ENCODE data around the gene WWC1. TPM values are rescaled to one million over a fixed set of nuclear protein-coding genes. Genes with fewer than 3 reads are reported as not detected.

The WWC1 gene
- total and polyA plus RNA-seq, 4 donors, result 48.4 to 77.0 (median 56.2) TPM

DNA sequence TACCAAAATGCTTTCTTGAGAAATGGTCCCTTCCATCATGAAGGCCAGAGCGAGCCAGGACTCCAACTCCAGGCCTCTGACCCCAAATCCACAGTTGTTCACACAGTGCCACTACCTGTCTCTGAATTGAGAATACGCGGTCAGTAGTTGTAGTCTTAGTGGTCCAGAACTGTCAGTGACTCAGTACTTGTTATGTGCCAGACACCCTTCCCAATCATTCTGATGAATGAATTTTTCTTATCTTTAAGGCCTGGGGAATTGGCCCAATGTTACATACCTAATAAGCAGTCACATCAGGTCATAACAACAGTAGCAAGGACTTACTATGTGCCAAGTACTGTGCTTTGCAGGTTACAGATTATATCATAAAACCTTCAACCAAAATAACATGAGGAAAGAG, 122.2 kb downstream of the WWC1 start:
- DNase-seq, result no peak
- TF ChIP-seq, protein P1, sequence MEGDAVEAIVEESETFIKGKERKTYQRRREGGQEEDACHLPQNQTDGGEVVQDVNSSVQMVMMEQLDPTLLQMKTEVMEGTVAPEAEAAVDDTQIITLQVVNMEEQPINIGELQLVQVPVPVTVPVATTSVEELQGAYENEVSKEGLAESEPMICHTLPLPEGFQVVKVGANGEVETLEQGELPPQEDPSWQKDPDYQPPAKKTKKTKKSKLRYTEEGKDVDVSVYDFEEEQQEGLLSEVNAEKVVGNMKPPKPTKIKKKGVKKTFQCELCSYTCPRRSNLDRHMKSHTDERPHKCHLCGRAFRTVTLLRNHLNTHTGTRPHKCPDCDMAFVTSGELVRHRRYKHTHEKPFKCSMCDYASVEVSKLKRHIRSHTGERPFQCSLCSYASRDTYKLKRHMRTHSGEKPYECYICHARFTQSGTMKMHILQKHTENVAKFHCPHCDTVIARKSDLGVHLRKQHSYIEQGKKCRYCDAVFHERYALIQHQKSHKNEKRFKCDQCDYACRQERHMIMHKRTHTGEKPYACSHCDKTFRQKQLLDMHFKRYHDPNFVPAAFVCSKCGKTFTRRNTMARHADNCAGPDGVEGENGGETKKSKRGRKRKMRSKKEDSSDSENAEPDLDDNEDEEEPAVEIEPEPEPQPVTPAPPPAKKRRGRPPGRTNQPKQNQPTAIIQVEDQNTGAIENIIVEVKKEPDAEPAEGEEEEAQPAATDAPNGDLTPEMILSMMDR (IDR thresholded peaks at IDR 0.05; ENCODE audit: control extremely low read depth, extremely low read depth), result no peak

DNA sequence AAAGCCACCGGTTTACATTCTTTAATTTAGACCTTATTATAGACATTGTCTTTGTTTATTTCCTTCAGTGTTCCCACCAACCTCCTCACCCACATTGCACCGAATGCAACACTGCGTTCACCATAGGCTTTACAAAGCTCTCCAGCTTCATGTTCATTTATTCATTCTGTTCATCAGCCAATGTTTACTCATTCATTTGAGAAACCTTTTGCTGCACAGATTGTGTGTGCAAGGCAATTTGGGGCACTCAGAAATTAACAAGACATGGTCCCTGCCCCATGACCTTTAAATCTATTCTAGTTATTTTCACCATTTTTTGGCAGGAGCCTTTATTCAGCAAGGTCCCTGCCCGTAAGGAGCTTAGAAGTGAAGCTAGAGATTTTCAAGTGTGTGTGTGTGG, 124.0 kb downstream of the WWC1 start:
- Histone ChIP-seq H3K4me1 (ENCODE audit: control insufficient read depth in 5 of 5, insufficient read depth in 5 of 5, low read length in 5 of 5) (no peaks in the 10 kb centered on the region), H3K9me3 (ENCODE audit: control insufficient read depth in 4 of 4, insufficient read depth in 3 of 4, low read length in 3 of 4) (no peaks in the 10 kb centered on the region), H3K36me3 (ENCODE audit: control insufficient read depth in 4 of 4, insufficient read depth in 4 of 4, low read length in 4 of 4) (peaks cover 0 to 4% (median 0%) of the 10 kb centered on the region in 4 donors), H3K27me3 (ENCODE audit: control insufficient read depth in 3 of 3, insufficient read depth in 3 of 3, low read length in 2 of 3) (no peaks in the 10 kb centered on the region), H3K4me3 (no peak overlapping the region), H3K27ac (ENCODE audit: low read depth in 1 of 2, low read length in 1 of 2) (no peak overlapping the region), H3K9ac (ENCODE audit: insufficient read depth in 1 of 2, low read length in 2 of 2) (no peak overlapping the region)
- TF ChIP-seq, protein P1 (IDR thresholded peaks at IDR 0.05; ENCODE audit: control extremely low read depth, extremely low read depth), result no peak
- 84 to 87% methylated on average over 4 of the region's 4 CpGs for WGBS, 2 donors
- no peak for ATAC-seq (ENCODE audit: insufficient read depth, low FRiP score)
- DNase-seq, result no peak

More for the DNA sequence above, 122.2 kb downstream of the WWC1 start:
- no peak overlapping the region for H3K27ac ChIP-seq (ENCODE audit: low read depth in 1 of 2, low read length in 1 of 2)
- H3K27me3 ChIP-seq (ENCODE audit: control insufficient read depth in 3 of 3, insufficient read depth in 3 of 3, low read length in 2 of 3), result no peaks in the 10 kb centered on the region
- ATAC-seq (ENCODE audit: insufficient read depth, low FRiP score), result no peak
- no peak overlapping the region for H3K9ac ChIP-seq (ENCODE audit: insufficient read depth in 1 of 2, low read length in 2 of 2)
- no peak overlapping the region for H3K4me3 ChIP-seq
- H3K9me3 ChIP-seq (ENCODE audit: control insufficient read depth in 4 of 4, insufficient read depth in 3 of 4, low read length in 3 of 4), result no peaks in the 10 kb centered on the region
- H3K4me1 ChIP-seq (ENCODE audit: control insufficient read depth in 5 of 5, insufficient read depth in 5 of 5, low read length in 5 of 5), result no peaks in the 10 kb centered on the region
- WGBS, 2 donors, result 87 to 95% methylated on average over 3 of the region's 3 CpGs
- H3K36me3 ChIP-seq (ENCODE audit: control insufficient read depth in 4 of 4, insufficient read depth in 4 of 4, low read length in 4 of 4), result peaks cover 0 to 8% (median 0%) of the 10 kb centered on the region in 4 donors

DNA sequence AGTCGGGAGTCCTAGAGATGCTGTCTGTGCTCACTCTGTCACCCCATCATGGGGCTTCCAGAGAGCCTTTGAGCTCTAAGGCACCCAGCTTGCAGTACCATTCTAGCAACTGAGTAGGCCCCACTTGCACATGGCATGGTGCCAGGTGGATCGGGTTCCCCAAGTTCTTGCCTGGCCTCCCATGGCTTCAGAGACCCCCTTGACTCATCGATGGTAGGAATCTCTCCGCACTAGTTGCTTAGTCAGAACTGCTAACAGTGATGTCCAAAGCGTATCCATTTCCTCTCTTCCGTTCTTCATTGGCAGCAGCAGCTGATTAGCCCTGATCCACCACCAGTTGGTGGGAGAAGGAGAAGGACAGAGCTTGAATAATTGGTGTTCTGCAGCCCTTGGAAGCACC, 124.5 kb downstream of the WWC1 start:
- Histone ChIP-seq H3K4me3 (no peak overlapping the region), H3K9ac (ENCODE audit: insufficient read depth in 1 of 2, low read length in 2 of 2) (no peak overlapping the region), H3K36me3 (ENCODE audit: control insufficient read depth in 4 of 4, insufficient read depth in 4 of 4, low read length in 4 of 4) (peaks cover 0 to 4% (median 0%) of the 10 kb centered on the region in 4 donors), H3K4me1 (ENCODE audit: control insufficient read depth in 5 of 5, insufficient read depth in 5 of 5, low read length in 5 of 5) (no peaks in the 10 kb centered on the region), H3K9me3 (ENCODE audit: control insufficient read depth in 4 of 4, insufficient read depth in 3 of 4, low read length in 3 of 4) (no peaks in the 10 kb centered on the region), H3K27ac (ENCODE audit: low read depth in 1 of 2, low read length in 1 of 2) (no peak overlapping the region), H3K27me3 (ENCODE audit: control insufficient read depth in 3 of 3, insufficient read depth in 3 of 3, low read length in 2 of 3) (no peaks in the 10 kb centered on the region)
- 78 to 87% methylated on average over 6 of the region's 6 CpGs for WGBS, 2 donors
- TF ChIP-seq, protein P1 (IDR thresholded peaks at IDR 0.05; ENCODE audit: control extremely low read depth, extremely low read depth), result no peak
- no peak for DNase-seq
- ATAC-seq (ENCODE audit: insufficient read depth, low FRiP score), result no peak
